ENCODE results near the gene DLST. TPM values are rescaled to one million over a fixed set of nuclear protein-coding genes. Genes with fewer than 3 reads are reported as not detected.

DLST gene
- total RNA-seq, 4 donors from 2014 or later, result 79.1 to 190 (median 97.2) TPM

DNA sequence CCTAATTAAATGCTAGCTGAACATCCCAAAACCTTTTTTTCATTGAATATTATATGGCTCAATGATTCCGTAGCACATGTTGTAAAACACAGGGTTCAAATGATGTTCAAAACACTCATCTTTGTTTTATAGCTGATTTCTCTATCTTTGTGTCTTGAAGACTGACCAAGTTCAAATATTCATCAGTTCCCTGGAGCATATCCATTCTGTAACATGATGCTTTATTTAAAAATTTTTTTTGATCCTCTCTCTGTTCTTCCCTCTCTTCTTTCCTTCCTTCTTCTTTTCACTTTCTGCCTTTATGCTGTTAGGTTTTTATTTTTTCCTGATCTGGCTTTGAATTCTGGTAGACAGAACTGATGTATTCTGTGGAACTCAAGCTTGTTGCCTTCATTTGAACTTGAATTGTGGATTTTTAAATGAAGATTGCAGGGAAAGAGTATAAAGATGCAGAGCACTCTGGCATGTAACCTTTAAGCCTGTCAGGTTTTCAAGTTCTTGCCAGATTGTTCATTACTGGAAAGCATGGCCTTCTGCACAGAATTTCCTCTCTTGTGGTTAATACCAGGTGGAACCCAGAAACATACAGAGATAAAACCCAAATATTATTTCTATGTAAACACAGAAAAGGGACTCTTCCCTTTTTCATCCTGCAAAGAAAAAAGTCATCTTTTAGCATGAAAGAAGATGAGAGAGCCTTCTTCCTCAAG is 45.3 kb upstream of the DLST start:
- H3K4me3 ChIP-seq, result no peak overlapping the region
- TF ChIP-seq POLR2AphosphoS5 (IDR thresholded peaks at IDR 0.05), result no peak
- TF ChIP-seq EP300 (IDR thresholded peaks at IDR 0.05), result no peak
- TF ChIP-seq CTCF (IDR thresholded peaks at IDR 0.05), result no peak
- TF ChIP-seq POLR2A (IDR thresholded peaks at IDR 0.05), result no peak
- no peak for DNase-seq (ENCODE audit: low spot score in 2 of 2)
- no peaks in the 10 kb centered on the region for H3K27me3 ChIP-seq
- H3K4me1 ChIP-seq, result no peaks in the 10 kb centered on the region
- 72% methylated on average over 1 of the region's 1 CpG for WGBS
- H3K27ac ChIP-seq, result no peak overlapping the region
- H3K36me3 ChIP-seq, result peaks cover 32% of the 10 kb centered on the region
- H3K9me3 ChIP-seq, result no peaks in the 10 kb centered on the region

- no peak for DNase-seq (ENCODE audit: low spot score in 2 of 2)
- H3K9me3 ChIP-seq, result no peaks in the 10 kb centered on the region
- peaks cover 28% of the 10 kb centered on the region for H3K36me3 ChIP-seq
- 53% methylated on average over 2 of the region's 2 CpGs for WGBS
- H3K27me3 ChIP-seq, result no peaks in the 10 kb centered on the region
- no peak overlapping the region for H3K27ac ChIP-seq
- no peak for TF ChIP-seq EP300 (IDR thresholded peaks at IDR 0.05)
- no peak for TF ChIP-seq CTCF (IDR thresholded peaks at IDR 0.05)
- TF ChIP-seq POLR2A (IDR thresholded peaks at IDR 0.05), result no peak
- TF ChIP-seq POLR2AphosphoS5 (IDR thresholded peaks at IDR 0.05), result no peak
- H3K4me1 ChIP-seq, result no peaks in the 10 kb centered on the region
- H3K4me3 ChIP-seq, result no peak overlapping the region
Measured at GRCh38 chr14:74838166-74838565, 43.5 kb upstream of the DLST start.

DNA sequence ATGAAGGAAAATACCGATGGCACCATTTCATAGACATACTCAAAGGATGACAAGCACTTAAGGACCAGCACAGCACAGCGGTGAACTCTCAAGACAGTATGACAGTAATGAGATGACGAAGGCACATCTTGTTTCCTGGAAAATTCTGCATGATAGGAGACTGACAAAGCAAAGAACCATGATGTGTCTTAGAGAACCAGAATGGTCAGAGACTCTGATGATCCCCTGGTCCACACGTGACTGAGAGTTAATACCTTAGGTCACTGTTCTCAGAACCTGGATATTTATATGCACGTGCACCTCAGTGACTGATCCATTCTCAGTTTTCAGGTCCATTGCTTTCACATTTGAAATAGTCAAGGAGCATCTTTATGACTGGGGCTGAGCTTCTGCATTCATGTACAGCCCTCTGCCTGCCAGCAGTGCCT is 41.1 kb upstream of the DLST start:
- DNase-seq (ENCODE audit: low spot score in 2 of 2), result no peak
- H3K36me3 ChIP-seq, result peaks cover 22% of the 10 kb centered on the region
- H3K27me3 ChIP-seq, result no peaks in the 10 kb centered on the region
- 85% methylated on average over 5 of the region's 5 CpGs for WGBS
- TF ChIP-seq POLR2AphosphoS5 (IDR thresholded peaks at IDR 0.05) (no peak), POLR2A (IDR thresholded peaks at IDR 0.05) (no peak), EP300 (IDR thresholded peaks at IDR 0.05) (no peak), CTCF (IDR thresholded peaks at IDR 0.05) (no peak)
- H3K9me3 ChIP-seq, result no peaks in the 10 kb centered on the region
- no peak overlapping the region for H3K27ac ChIP-seq
- peaks cover 15% of the 10 kb centered on the region for H3K4me1 ChIP-seq
- no peak overlapping the region for H3K4me3 ChIP-seq

GRCh38 chr14:74841230-74842207 is 40.2 kb upstream of the DLST start:
- Histone ChIP-seq H3K9me3 (no peaks in the 10 kb centered on the region), H3K36me3 (peaks cover 13% of the 10 kb centered on the region), H3K27ac (no peak overlapping the region), H3K4me3 (no peak overlapping the region), H3K4me1 (peaks cover 20% of the 10 kb centered on the region), H3K27me3 (no peaks in the 10 kb centered on the region)
- WGBS, result 87% methylated on average over 4 of the region's 4 CpGs
- no peak for DNase-seq (ENCODE audit: low spot score in 2 of 2)
- TF ChIP-seq POLR2A (IDR thresholded peaks at IDR 0.05) (no peak), CTCF (IDR thresholded peaks at IDR 0.05) (no peak), EP300 (IDR thresholded peaks at IDR 0.05) (no peak), POLR2AphosphoS5 (IDR thresholded peaks at IDR 0.05) (no peak)

DNA sequence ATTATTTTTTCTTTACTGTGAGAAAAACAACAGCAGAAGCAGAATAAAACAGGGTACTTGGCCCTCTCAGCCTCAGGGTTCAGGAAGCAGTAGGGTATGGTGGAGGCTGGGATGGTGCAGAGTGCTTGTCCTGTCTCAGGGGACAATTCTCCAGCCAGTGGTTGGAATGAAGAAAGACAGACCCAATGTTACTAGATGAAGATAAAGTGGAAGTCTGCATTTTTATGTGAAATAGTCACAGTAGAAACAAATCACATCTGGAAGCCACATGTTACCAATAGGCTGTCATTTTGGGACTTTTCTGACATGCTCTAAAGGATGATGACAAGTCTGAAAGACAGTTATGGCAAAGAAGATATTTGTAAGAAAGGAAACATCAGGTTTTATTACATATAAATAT is 38.1 kb upstream of the DLST start:
- TF ChIP-seq EP300 (IDR thresholded peaks at IDR 0.05), result no peak
- TF ChIP-seq CTCF (IDR thresholded peaks at IDR 0.05), result no peak
- no peak for TF ChIP-seq POLR2AphosphoS5 (IDR thresholded peaks at IDR 0.05)
- TF ChIP-seq POLR2A (IDR thresholded peaks at IDR 0.05), result no peak
- Histone ChIP-seq H3K4me1 (peaks cover 20% of the 10 kb centered on the region), H3K4me3 (no peak overlapping the region), H3K36me3 (peaks cover 7% of the 10 kb centered on the region), H3K9me3 (no peaks in the 10 kb centered on the region), H3K27ac (no peak overlapping the region), H3K27me3 (no peaks in the 10 kb centered on the region)
- no peak for DNase-seq (ENCODE audit: low spot score in 2 of 2)

All from suprapubic skin (tissue), 4 donors.